ENCODE results near the gene DHX58.

The DHX58 gene

GRCh38 chr17:42056635-42057034, 55.9 kb downstream of the DHX58 start:
- no peak for DNase-seq (ENCODE audit: low read depth in 1 of 2, low spot score in 1 of 2)

GRCh38 chr17:42055496-42055895, 57.0 kb downstream of the DHX58 start:
- no peak for DNase-seq (ENCODE audit: low read depth in 1 of 2, low spot score in 1 of 2)

GRCh38 chr17:42055027-42055426, 57.5 kb downstream of the DHX58 start:
- DNase-seq (ENCODE audit: low read depth in 1 of 2, low spot score in 1 of 2): no peak

GRCh38 chr17:42053731-42054500, 58.6 kb downstream of the DHX58 start:
- no peak for DNase-seq (ENCODE audit: low read depth in 1 of 2, low spot score in 1 of 2)

- no peak for DNase-seq (ENCODE audit: low read depth in 1 of 2, low spot score in 1 of 2)
These were observed 60.1 kb downstream of the DHX58 start for GRCh38 chr17:42052346-42052877.

GRCh38 chr17:42051645-42052044, 60.9 kb downstream of the DHX58 start:
- no peak for DNase-seq (ENCODE audit: low read depth in 1 of 2, low spot score in 1 of 2)
